Thyroid gland (tissue), 4 donors: ENCODE measurements around the gene INPP5D.

ENCODE experiments used
- POLR2A ChIP-seq, 2 donors: fragments of 450-650 bp; IDR thresholded peaks; one replicate each; pipeline ENCODE4 v1.6.1; 2017; ENCODE audit warnings: antibody characterized with exemption in 2 of 2, mild to moderate bottlenecking in 2 of 2, moderate library complexity in 1 of 2
- TF ChIP-seq, protein P1 (sequence below), 6 experiments: fragments of 200-600 bp in 3 of 6; fragments of 450-650 bp in 3 of 6; sonication (generic) in 3 of 6; IDR thresholded peaks; one replicate each; pipeline ENCODE4 v1.5.1; 2016 to 2019; ENCODE audit warnings: antibody characterized with exemption in 6 of 6, mild to moderate bottlenecking in 2 of 6, inconsistent platforms in 1 of 6, moderate library complexity in 1 of 6

DNA sequence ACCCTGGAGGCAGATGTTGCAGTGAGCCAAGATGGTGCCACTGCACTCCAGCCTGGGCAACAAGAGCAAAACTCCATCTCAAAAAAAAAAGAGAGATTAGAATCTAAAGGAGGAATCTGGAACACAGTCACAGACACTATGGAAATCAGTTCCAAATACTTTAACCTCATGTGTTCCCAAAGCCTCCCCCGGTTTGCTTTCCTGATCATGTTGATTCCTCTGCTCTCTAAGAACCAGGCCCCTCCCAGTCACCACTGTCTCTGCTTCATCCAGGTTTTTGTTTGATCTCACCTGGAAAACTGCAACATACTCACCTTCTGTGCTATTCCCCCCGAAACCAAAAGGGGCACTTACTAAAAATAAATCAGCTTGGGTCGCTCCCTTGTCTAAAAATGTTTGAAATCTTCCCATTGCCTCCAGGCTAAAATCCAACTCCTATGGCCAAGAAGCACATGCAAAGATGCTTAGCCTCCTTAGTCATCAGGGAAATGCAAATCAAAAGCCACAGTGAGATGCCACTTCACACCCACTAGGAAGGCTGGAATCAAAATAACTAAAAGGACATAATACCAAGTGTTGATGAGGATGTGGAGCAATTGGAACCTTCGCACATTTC, 33.8 kb upstream of the INPP5D start:
- TF ChIP-seq, protein P1, sequence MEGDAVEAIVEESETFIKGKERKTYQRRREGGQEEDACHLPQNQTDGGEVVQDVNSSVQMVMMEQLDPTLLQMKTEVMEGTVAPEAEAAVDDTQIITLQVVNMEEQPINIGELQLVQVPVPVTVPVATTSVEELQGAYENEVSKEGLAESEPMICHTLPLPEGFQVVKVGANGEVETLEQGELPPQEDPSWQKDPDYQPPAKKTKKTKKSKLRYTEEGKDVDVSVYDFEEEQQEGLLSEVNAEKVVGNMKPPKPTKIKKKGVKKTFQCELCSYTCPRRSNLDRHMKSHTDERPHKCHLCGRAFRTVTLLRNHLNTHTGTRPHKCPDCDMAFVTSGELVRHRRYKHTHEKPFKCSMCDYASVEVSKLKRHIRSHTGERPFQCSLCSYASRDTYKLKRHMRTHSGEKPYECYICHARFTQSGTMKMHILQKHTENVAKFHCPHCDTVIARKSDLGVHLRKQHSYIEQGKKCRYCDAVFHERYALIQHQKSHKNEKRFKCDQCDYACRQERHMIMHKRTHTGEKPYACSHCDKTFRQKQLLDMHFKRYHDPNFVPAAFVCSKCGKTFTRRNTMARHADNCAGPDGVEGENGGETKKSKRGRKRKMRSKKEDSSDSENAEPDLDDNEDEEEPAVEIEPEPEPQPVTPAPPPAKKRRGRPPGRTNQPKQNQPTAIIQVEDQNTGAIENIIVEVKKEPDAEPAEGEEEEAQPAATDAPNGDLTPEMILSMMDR (IDR thresholded peaks at IDR 0.05), result no peak
- no peak for TF ChIP-seq POLR2A (IDR thresholded peaks at IDR 0.05)
